Measurements from ENCODE around the gene RASSF7. TPM values are rescaled to one million over a fixed set of nuclear protein-coding genes. Genes with fewer than 3 reads are reported as not detected.

Gene RASSF7
- polyA plus RNA-seq, 2 of the 4 experiments (the other 2 are of a cell fraction): 18.4 to 30.7 TPM

DNA sequence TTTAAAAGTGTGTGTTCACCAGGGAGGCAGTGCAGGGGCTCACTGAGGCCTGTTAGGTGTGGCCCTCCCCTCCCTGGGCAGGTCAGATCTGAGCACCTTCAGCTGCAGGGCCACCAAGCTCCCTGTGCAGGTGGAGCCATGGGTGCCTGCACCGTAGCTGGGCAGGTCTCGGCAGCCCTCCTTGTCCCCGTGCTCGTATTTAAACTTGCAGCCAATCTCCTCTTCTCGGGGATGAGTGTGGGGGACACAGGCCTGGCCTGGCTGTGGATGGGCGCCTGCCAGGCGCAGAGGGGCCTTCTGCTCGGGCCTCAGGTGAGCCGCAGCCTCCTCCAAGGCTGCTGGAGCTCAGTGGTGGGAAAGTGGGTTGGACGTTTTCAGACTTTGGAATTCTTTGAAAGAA is 34.6 kb downstream of the RASSF7 start:
- no peak for ATAC-seq
- Histone ChIP-seq H3K4me3 (no peak overlapping the region), H3K27ac (no peak overlapping the region), H3K9me3 (no peaks in the 10 kb centered on the region), H3K4me2 (no peak overlapping the region), H3K4me1 (peaks cover 7% of the 10 kb centered on the region; the same call in 2 of the 3 replicates)
- TF ChIP-seq NFE2L2 (conservative IDR thresholded peaks at IDR 0.05; ENCODE audit: low read length): no peak
- no peak for TF ChIP-seq GATA3 (IDR thresholded peaks at IDR 0.05; ENCODE audit: borderline replicate concordance)
- no peak for TF ChIP-seq RNF2 (IDR thresholded peaks at IDR 0.05; ENCODE audit: borderline replicate concordance, low read depth)
- no peak for TF ChIP-seq HOXA7 (CRISPR knock-in tag; IDR thresholded peaks at IDR 0.05)
- TF ChIP-seq ZFP36 (IDR thresholded peaks at IDR 0.05; ENCODE audit: borderline replicate concordance, partially characterized antibody): no peak
- no peak for TF ChIP-seq CEBPB (IDR thresholded peaks at IDR 0.05)
- no peak for TF ChIP-seq HDAC2 (IDR thresholded peaks at IDR 0.05)
- TF ChIP-seq, protein P1, sequence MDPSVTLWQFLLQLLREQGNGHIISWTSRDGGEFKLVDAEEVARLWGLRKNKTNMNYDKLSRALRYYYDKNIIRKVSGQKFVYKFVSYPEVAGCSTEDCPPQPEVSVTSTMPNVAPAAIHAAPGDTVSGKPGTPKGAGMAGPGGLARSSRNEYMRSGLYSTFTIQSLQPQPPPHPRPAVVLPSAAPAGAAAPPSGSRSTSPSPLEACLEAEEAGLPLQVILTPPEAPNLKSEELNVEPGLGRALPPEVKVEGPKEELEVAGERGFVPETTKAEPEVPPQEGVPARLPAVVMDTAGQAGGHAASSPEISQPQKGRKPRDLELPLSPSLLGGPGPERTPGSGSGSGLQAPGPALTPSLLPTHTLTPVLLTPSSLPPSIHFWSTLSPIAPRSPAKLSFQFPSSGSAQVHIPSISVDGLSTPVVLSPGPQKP (IDR thresholded peaks at IDR 0.05; ENCODE audit: low read depth, low read length): no peak
- WGBS (ENCODE audit: missing lambda C conversion rate): 85% methylated on average over 10 of the region's 10 CpGs
- ChIA-PET POLR2A (no interaction called here), CTCF (interaction anchor here (2.3 kb wide), 1 partner anchor 77 kb away, joined by 5 read pairs; no protein-coding TSS in a partner anchor)
- FAIRE-seq: no peak
- no peak for DNase-seq (ENCODE audit: low read depth in 1 of 2, low spot score in 1 of 2)

DNA sequence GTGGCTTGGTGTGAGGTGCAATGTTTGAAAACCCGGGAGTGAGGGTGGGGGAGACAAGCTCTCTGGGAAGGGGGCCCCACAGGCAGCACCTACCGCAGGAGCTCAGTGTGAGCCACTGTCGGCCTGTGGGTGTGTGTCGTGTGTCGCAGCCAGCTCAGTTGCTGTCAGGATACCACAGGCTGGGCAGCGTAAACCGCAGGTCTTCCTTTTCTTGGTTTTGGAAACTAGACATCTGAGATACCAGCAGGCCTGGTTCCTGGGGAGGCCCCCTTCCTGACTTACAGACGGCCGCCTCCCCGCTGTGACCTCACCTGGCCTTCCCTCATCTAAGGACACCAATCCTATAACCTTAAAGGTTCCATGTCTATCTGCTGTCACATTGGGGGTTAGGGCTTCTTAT is 35.6 kb downstream of the RASSF7 start:
- 86% methylated on average over 10 of the region's 10 CpGs for WGBS (ENCODE audit: missing lambda C conversion rate)
- CTCF ChIA-PET: interaction anchor here (1.0 to 2.3 kb wide), 3 partner anchors 9 to 78 kb away, joined by 3 to 5 read pairs (median 3); no protein-coding TSS in a partner anchor
- no peak for FAIRE-seq
- H3K27ac ChIP-seq: no peak overlapping the region
- POLR2A ChIA-PET: no interaction called here
- no peak for ATAC-seq
- DNase-seq (ENCODE audit: low read depth in 1 of 2, low spot score in 1 of 2): no peak
- peaks cover 7% of the 10 kb centered on the region; the same call in 2 of the 3 replicates for H3K4me1 ChIP-seq
- H3K4me3 ChIP-seq: no peak overlapping the region
- no peaks in the 10 kb centered on the region for H3K9me3 ChIP-seq
- H3K4me2 ChIP-seq: no peak overlapping the region
- no peak for TF ChIP-seq TFCP2L1 (CRISPR knock-in tag; IDR thresholded peaks at IDR 0.05)
- TF ChIP-seq CBX2 (IDR thresholded peaks at IDR 0.05; ENCODE audit: borderline replicate concordance, low read depth): no peak
- no peak for TF ChIP-seq RCOR1 (IDR thresholded peaks at IDR 0.05; ENCODE audit: low read depth, low read length)
- no peak for TF ChIP-seq RAD21 (conservative IDR thresholded peaks at IDR 0.05 in 1 of 2, IDR thresholded peaks at IDR 0.05 in 1 of 2)
- no peak for TF ChIP-seq RFX5 (IDR thresholded peaks at IDR 0.05)
- no peak for TF ChIP-seq HEYL (CRISPR knock-in tag; IDR thresholded peaks at IDR 0.05)
- no peak for TF ChIP-seq JUNB (IDR thresholded peaks at IDR 0.05)
- TF ChIP-seq, protein P2, sequence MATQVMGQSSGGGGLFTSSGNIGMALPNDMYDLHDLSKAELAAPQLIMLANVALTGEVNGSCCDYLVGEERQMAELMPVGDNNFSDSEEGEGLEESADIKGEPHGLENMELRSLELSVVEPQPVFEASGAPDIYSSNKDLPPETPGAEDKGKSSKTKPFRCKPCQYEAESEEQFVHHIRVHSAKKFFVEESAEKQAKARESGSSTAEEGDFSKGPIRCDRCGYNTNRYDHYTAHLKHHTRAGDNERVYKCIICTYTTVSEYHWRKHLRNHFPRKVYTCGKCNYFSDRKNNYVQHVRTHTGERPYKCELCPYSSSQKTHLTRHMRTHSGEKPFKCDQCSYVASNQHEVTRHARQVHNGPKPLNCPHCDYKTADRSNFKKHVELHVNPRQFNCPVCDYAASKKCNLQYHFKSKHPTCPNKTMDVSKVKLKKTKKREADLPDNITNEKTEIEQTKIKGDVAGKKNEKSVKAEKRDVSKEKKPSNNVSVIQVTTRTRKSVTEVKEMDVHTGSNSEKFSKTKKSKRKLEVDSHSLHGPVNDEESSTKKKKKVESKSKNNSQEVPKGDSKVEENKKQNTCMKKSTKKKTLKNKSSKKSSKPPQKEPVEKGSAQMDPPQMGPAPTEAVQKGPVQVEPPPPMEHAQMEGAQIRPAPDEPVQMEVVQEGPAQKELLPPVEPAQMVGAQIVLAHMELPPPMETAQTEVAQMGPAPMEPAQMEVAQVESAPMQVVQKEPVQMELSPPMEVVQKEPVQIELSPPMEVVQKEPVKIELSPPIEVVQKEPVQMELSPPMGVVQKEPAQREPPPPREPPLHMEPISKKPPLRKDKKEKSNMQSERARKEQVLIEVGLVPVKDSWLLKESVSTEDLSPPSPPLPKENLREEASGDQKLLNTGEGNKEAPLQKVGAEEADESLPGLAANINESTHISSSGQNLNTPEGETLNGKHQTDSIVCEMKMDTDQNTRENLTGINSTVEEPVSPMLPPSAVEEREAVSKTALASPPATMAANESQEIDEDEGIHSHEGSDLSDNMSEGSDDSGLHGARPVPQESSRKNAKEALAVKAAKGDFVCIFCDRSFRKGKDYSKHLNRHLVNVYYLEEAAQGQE (IDR thresholded peaks at IDR 0.05): no peak
- TF ChIP-seq CBX8 (IDR thresholded peaks at IDR 0.05): no peak
- TF ChIP-seq POLR2AphosphoS2 (conservative IDR thresholded peaks at IDR 0.05; ENCODE audit: low read length): no peak
- TF ChIP-seq NR3C1 (IDR thresholded peaks at IDR 0.05): no peak
- no peak for TF ChIP-seq ZSCAN20 (CRISPR knock-in tag; IDR thresholded peaks at IDR 0.05)
- no peak for TF ChIP-seq BHLHE40 (IDR thresholded peaks at IDR 0.05; ENCODE audit: low read depth, low read length)
- no peak for TF ChIP-seq ESRRA (IDR thresholded peaks at IDR 0.05; ENCODE audit: borderline replicate concordance, low read length)
